T-helper 2 cell (primary cell): Measurements from ENCODE around the gene SLC45A3.

Experiments used
- DNase-seq, 5 experiments: peaks; one replicate each; pipeline versions ENCODE4 v3.0.0 to v3.0.0-alpha.2; 2012 to 2022

Gene SLC45A3

GRCh38 chr1:205633421-205633976 is 46.8 kb downstream of the SLC45A3 start:
- no peak for DNase-seq

- DNase-seq: no peak
These were observed 47.6 kb downstream of the SLC45A3 start for GRCh38 chr1:205632669-205633169.

GRCh38 chr1:205631768-205632668 is 48.3 kb downstream of the SLC45A3 start, which contains the start of gene ELK4:
Gene ELK4 (minus strand): TSS chr1:205632011. CDS start chr1:205623882, 8,129 bp downstream.
- peak; percentile 98 to 99 (median 99) for DNase-seq

GRCh38 chr1:205631010-205631767 is 49.1 kb downstream of the SLC45A3 start:
- DNase-seq: peak; percentile 47 to 96 (median 78)

GRCh38 chr1:205630651-205631009 is 49.7 kb downstream of the SLC45A3 start:
- no peak for DNase-seq

- DNase-seq: peak in 1 of 5 experiments; percentile 25
These were observed 50.1 kb downstream of the SLC45A3 start for GRCh38 chr1:205630241-205630640.

- peak in 1 of 5 experiments; percentile 30 for DNase-seq
These were observed 50.6 kb downstream of the SLC45A3 start for GRCh38 chr1:205629751-205630150.

- no peak for DNase-seq
These were observed 52.4 kb downstream of the SLC45A3 start for GRCh38 chr1:205627956-205628355.

GRCh38 chr1:205626216-205626615 is 54.1 kb downstream of the SLC45A3 start:
- DNase-seq: no peak

- DNase-seq: no peak
These were observed 56.7 kb downstream of the SLC45A3 start for GRCh38 chr1:205623646-205624045.

- no peak for DNase-seq
These were observed 60.0 kb downstream of the SLC45A3 start for GRCh38 chr1:205620269-205620668.

- no peak for DNase-seq
These were observed 60.9 kb downstream of the SLC45A3 start for GRCh38 chr1:205619376-205619775.

GRCh38 chr1:205616563-205617293 is 63.6 kb downstream of the SLC45A3 start:
- DNase-seq: no peak

GRCh38 chr1:205615789-205616188 is 64.5 kb downstream of the SLC45A3 start:
- DNase-seq: no peak

GRCh38 chr1:205613854-205614412 is 66.4 kb downstream of the SLC45A3 start:
- no peak for DNase-seq

GRCh38 chr1:205612556-205612955 is 67.8 kb downstream of the SLC45A3 start:
- DNase-seq: no peak

- DNase-seq: no peak
These were observed 68.2 kb downstream of the SLC45A3 start for GRCh38 chr1:205612104-205612503.

- DNase-seq: peak in 1 of 5 experiments; percentile 46
These were observed 69.3 kb downstream of the SLC45A3 start for GRCh38 chr1:205610901-205611466.

- DNase-seq: no peak
These were observed 70.3 kb downstream of the SLC45A3 start for GRCh38 chr1:205610036-205610435.
